ENCODE results near the gene TCAP. TPM values are rescaled to one million over a fixed set of nuclear protein-coding genes. Genes with fewer than 3 reads are reported as not detected.

TCAP gene
- polyA plus RNA-seq, 1 donor (not counting 4 experiments of a cell fraction or from before 2014, with no cell fraction given): 0.20 TPM

GRCh38 chr17:39711851-39712250, 46.7 kb downstream of the TCAP start:
- dilution Hi-C loops (cut with MboI; ENCODE audit: extremely low pct_ligation_motif_present, low sequenced_read_pairs): no loop called here
- Histone ChIP-seq H2AFZ (ENCODE audit: control insufficient read depth, low read length) (no peak overlapping the region), H3K9me3 (ENCODE audit: control insufficient read depth, low read depth, low read length) (no peaks in the 10 kb centered on the region), H3K4me1 (ENCODE audit: control insufficient read depth, extremely low read depth, insufficient read depth, low read length) (peaks cover 9% of the 10 kb centered on the region), H3K4me3 (ENCODE audit: control insufficient read depth in 2 of 3, extremely low read depth in 1 of 3, insufficient read depth in 2 of 3, low read depth in 1 of 3, low read length in 3 of 3) (no peak overlapping the region), H3K4me2 (ENCODE audit: control insufficient read depth, extremely low read depth, insufficient read depth, low read depth, low read length) (no peak overlapping the region), H3K79me2 (ENCODE audit: control insufficient read depth, insufficient read depth, low read length) (no peaks in the 10 kb centered on the region), H3K36me3 (ENCODE audit: control insufficient read depth in 2 of 2, extremely low read depth in 1 of 2, insufficient read depth in 2 of 2, low read length in 2 of 2) (peaks cover 19 to 52% of the 10 kb centered on the region in 2 experiments), H4K20me1 (ENCODE audit: control insufficient read depth, extremely low read depth, insufficient read depth, low read length) (no peaks in the 10 kb centered on the region), H3K27ac (ENCODE audit: control insufficient read depth, insufficient read depth, low read length) (no peak overlapping the region), H3K9ac (ENCODE audit: control insufficient read depth, extremely low read depth, insufficient read depth, low read length) (no peak overlapping the region), H3K27me3 (ENCODE audit: control insufficient read depth, extremely low read depth, insufficient read depth, low read length) (no peaks in the 10 kb centered on the region), H3K9me1 (ENCODE audit: control insufficient read depth, extremely low read depth, insufficient read depth, low read length) (no peaks in the 10 kb centered on the region)
- no peak for DNase-seq (ENCODE audit: low read depth, low spot score)
- FAIRE-seq: no peak
- TF ChIP-seq CTCF (optimal IDR thresholded peaks at IDR 0.05 in 1 of 3, IDR thresholded peaks at IDR 0.05 in 1 of 3, conservative IDR thresholded peaks at IDR 0.05 in 1 of 3; ENCODE audit: extremely low read depth in 1 of 3, insufficient read depth in 2 of 3, low read length in 3 of 3): no peak
- no peak for TF ChIP-seq EZH2 (IDR thresholded peaks at IDR 0.05; ENCODE audit: low read length)

GRCh38 chr17:39714234-39714633, 49.1 kb downstream of the TCAP start:
- Histone ChIP-seq H3K9me3 (ENCODE audit: control insufficient read depth, low read depth, low read length) (no peaks in the 10 kb centered on the region), H3K4me3 (ENCODE audit: control insufficient read depth in 2 of 3, extremely low read depth in 1 of 3, insufficient read depth in 2 of 3, low read depth in 1 of 3, low read length in 3 of 3) (no peak overlapping the region), H3K27me3 (ENCODE audit: control insufficient read depth, extremely low read depth, insufficient read depth, low read length) (no peaks in the 10 kb centered on the region), H3K4me2 (ENCODE audit: control insufficient read depth, extremely low read depth, insufficient read depth, low read depth, low read length) (no peak overlapping the region), H3K4me1 (ENCODE audit: control insufficient read depth, extremely low read depth, insufficient read depth, low read length) (peaks cover 10% of the 10 kb centered on the region), H2AFZ (ENCODE audit: control insufficient read depth, low read length) (no peak overlapping the region), H3K9ac (ENCODE audit: control insufficient read depth, extremely low read depth, insufficient read depth, low read length) (no peak overlapping the region), H3K79me2 (ENCODE audit: control insufficient read depth, insufficient read depth, low read length) (no peaks in the 10 kb centered on the region), H3K27ac (ENCODE audit: control insufficient read depth, insufficient read depth, low read length) (no peak overlapping the region), H4K20me1 (ENCODE audit: control insufficient read depth, extremely low read depth, insufficient read depth, low read length) (no peaks in the 10 kb centered on the region), H3K36me3 (ENCODE audit: control insufficient read depth in 2 of 2, extremely low read depth in 1 of 2, insufficient read depth in 2 of 2, low read length in 2 of 2) (peaks cover 29 to 36% of the 10 kb centered on the region in 2 experiments), H3K9me1 (ENCODE audit: control insufficient read depth, extremely low read depth, insufficient read depth, low read length) (no peaks in the 10 kb centered on the region)
- DNase-seq (ENCODE audit: low read depth, low spot score) (no peak), FAIRE-seq (no peak)
- dilution Hi-C loops (cut with MboI; ENCODE audit: extremely low pct_ligation_motif_present, low sequenced_read_pairs): no loop called here
- TF ChIP-seq CTCF (optimal IDR thresholded peaks at IDR 0.05 in 1 of 3, IDR thresholded peaks at IDR 0.05 in 1 of 3, conservative IDR thresholded peaks at IDR 0.05 in 1 of 3; ENCODE audit: extremely low read depth in 1 of 3, insufficient read depth in 2 of 3, low read length in 3 of 3) (no peak), EZH2 (IDR thresholded peaks at IDR 0.05; ENCODE audit: low read length) (no peak)

Measured in keratinocyte (primary cell).